Activated T-helper 17 cell treated with anti-CD3 and anti-CD28 coated beads, Interleukin-2, amount 50 U/mL, for 72 hours (primary cell): ENCODE data around the gene SPINT3. TPM values are rescaled to one million over a fixed set of nuclear protein-coding genes. Genes with fewer than 3 reads are reported as not detected.

ENCODE experiments used
- total RNA-seq, 2 donors: library from RNA; stranded (reverse); gene quantifications; one replicate each; pipeline ENCODE4 v1.2.3, GENCODE V29; 2022

The SPINT3 gene
- total RNA-seq, 2 donors from 2014 or later, result not detected

Other genes with a start within 250 kb of the SPINT3 start
- not detected for gene RBPJL, start 208.8 kb downstream of the SPINT3 start, total RNA-seq
- gene MATN4, start 207.3 kb downstream of the SPINT3 start, total RNA-seq, result under 1 TPM; 0.11 to 0.66 TPM
- gene SDC4, start 167.2 kb downstream of the SPINT3 start, total RNA-seq, result 10 to 100 TPM; 21.6 to 62.6 TPM
- 10 to 100 TPM; 29.9 to 32.9 TPM for gene SYS1, start 152.5 kb downstream of the SPINT3 start, total RNA-seq
- under 1 TPM; 0.11 to 0.50 TPM for gene TP53TG5, start 137.3 kb downstream of the SPINT3 start, total RNA-seq
- gene DBNDD2, start 107.3 kb downstream of the SPINT3 start, total RNA-seq, result 10 to 100 TPM in 1 of 2 donors, 1 to 10 TPM in 1; 4.6 to 12.5 TPM
- gene PIGT, start 99.5 kb downstream of the SPINT3 start, total RNA-seq, result 10 to 100 TPM; 34.4 to 67.9 TPM
- 1 to 10 TPM in 1 of 2 donors, not detected in 1; 3.5 TPM for gene WFDC2, start 45.9 kb downstream of the SPINT3 start, total RNA-seq
- not detected for gene WFDC6, start 23.9 kb upstream of the SPINT3 start, total RNA-seq
- not detected for gene EPPIN, start 31.8 kb upstream of the SPINT3 start, total RNA-seq
- gene WFDC8, start 63.7 kb upstream of the SPINT3 start, total RNA-seq, result not detected
- gene WFDC10A, start 114.1 kb upstream of the SPINT3 start, total RNA-seq, result not detected
- not detected for gene WFDC9, start 115.7 kb upstream of the SPINT3 start, total RNA-seq
- gene WFDC11, start 154.6 kb upstream of the SPINT3 start, total RNA-seq, result not detected
- not detected for gene WFDC13, start 186.4 kb upstream of the SPINT3 start, total RNA-seq
- not detected for gene WFDC10B, start 189.4 kb upstream of the SPINT3 start, total RNA-seq
- not detected for gene SPINT4, start 206.7 kb upstream of the SPINT3 start, total RNA-seq